ENCODE measurements around the gene GSTO2. TPM values are rescaled to one million over a fixed set of nuclear protein-coding genes. Genes with fewer than 3 reads are reported as not detected.

Gene GSTO2
- total RNA-seq, 6 experiments from 2014 or later = 2.5 to 15.0 (median 12.3) TPM

DNA sequence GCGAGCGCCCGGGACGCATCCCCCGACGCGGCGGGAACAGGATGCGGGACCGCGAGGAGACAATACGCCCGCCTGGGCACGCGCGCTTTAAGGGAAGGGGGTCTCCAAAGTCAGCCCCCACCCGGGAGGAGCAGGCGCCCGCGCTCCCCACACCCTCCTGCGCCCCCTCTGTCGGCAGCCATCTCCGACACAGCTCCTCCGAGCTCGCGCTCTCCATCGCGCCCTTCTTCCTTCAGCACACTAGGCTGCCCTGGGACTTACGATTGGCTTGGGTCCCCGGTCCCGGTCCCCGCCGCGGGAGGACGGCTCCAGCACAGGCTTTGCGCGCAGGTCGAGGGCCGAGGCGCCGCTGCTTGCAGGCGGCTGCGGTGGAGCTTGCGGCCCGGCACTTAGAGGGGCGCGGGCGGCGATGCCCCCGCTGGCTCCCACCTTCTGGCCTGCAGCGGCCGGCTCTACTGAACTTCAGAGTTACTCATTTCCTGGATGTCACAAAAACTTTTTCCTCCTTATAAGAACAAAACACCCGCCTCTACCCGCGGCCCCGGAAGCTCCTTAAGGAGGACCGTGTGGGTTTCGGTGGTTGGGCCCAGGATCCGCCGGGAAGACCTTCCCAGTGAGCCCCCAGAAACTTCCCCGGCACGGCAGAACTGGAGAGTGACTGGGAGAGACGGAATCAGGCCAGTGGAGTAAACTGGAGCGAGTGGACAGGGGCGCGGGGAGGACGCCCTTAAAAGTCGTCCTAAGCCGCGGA lies 69.2 kb downstream of the GSTO2 start, which contains the start of gene ITPRIP:
Gene ITPRIP (minus strand): TSS at position 481 of the 751 bp plus-strand sequence. CDS start 22,414 bp downstream, outside the sequence.
- peaks cover 26% of the 10 kb centered on the region for H3K36me3 Mint-ChIP-seq (ENCODE audit: low read depth)
- H3K9me3 Mint-ChIP-seq = no peaks in the 10 kb centered on the region
- H3K27ac Mint-ChIP-seq = peak within 1 kb of the TSS; percentile 98
- H3K4me3 Mint-ChIP-seq = peak within 1 kb of the TSS; percentile 91
- peaks cover 63% of the 10 kb centered on the region for H3K4me1 Mint-ChIP-seq (ENCODE audit: low read depth)
- TF ChIP-seq, protein P1, sequence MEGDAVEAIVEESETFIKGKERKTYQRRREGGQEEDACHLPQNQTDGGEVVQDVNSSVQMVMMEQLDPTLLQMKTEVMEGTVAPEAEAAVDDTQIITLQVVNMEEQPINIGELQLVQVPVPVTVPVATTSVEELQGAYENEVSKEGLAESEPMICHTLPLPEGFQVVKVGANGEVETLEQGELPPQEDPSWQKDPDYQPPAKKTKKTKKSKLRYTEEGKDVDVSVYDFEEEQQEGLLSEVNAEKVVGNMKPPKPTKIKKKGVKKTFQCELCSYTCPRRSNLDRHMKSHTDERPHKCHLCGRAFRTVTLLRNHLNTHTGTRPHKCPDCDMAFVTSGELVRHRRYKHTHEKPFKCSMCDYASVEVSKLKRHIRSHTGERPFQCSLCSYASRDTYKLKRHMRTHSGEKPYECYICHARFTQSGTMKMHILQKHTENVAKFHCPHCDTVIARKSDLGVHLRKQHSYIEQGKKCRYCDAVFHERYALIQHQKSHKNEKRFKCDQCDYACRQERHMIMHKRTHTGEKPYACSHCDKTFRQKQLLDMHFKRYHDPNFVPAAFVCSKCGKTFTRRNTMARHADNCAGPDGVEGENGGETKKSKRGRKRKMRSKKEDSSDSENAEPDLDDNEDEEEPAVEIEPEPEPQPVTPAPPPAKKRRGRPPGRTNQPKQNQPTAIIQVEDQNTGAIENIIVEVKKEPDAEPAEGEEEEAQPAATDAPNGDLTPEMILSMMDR (IDR thresholded peaks at IDR 0.05) = peak; percentile 49; the same call in 1 of the 2 replicates
- peaks cover 3% of the 10 kb centered on the region; the same call in 1 of the 2 replicates for H3K27me3 Mint-ChIP-seq (ENCODE audit: insufficient read depth)
- peak; percentile 70 for DNase-seq

DNA sequence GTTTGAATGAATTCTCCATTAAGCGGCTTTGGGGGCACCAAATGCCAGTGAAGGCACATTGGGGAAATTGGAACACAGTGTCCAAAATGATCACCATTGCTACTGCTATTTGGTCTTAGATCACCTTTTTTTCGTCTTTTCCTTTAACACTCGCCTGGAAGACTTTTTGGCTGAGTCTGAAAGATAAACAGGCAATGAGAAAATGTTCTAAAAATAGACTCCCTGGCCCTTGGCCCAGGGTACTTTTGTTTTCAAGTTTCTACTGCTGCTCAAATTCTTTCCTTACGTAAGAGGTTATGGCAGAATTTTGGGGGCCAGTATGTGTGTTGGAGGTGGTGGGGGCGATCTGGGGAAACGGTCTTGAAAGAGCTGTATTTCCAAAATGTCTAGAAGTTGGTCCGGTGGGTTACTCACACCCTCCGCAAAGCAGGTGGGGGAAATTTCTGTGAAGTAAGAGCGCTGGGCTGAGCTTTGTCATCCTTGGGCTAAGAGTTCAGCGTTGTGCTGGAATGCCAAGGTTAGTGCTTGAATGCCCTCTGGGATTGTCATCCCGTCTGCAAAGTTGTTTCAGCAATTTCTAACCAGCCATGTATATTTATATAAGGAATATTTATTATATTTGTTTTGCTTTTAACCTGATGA lies 70.6 kb downstream of the GSTO2 start:
- peaks cover 3% of the 10 kb centered on the region; the same call in 1 of the 2 replicates for H3K27me3 Mint-ChIP-seq (ENCODE audit: insufficient read depth)
- peak overlapping the region; percentile 98 for H3K27ac Mint-ChIP-seq
- TF ChIP-seq, protein P1 (IDR thresholded peaks at IDR 0.05) = no peak
- peaks cover 20% of the 10 kb centered on the region; the same call in 1 of the 2 replicates for H3K36me3 Mint-ChIP-seq (ENCODE audit: low read depth)
- no peaks in the 10 kb centered on the region for H3K9me3 Mint-ChIP-seq
- H3K4me1 Mint-ChIP-seq (ENCODE audit: low read depth) = peaks cover 54% of the 10 kb centered on the region
- H3K4me3 Mint-ChIP-seq = peak overlapping the region; percentile 91
- peak; percentile 59 for DNase-seq

DNA sequence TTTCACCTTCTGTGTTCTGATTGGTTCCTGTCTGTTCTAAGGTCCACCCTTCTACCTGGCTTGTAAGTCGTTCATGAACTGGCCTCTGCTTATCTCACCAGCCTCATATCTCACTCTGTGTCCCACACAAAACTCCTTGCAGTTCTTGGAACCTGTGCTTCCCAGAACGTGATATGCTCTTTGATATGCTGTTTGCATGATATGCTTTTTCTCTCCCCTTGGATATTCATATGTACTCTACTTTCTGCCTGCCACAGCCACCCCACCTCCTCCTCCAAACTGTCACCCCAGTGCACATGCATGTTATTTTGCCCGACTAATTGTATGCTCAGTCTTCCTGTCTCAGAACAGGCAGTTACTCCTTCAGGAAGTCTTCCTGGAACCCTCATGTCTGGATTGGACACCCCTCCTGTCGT lies 71.1 kb downstream of the GSTO2 start:
- TF ChIP-seq, protein P1 (IDR thresholded peaks at IDR 0.05) = no peak
- peak overlapping the region; percentile 98 for H3K27ac Mint-ChIP-seq
- H3K36me3 Mint-ChIP-seq (ENCODE audit: low read depth) = peaks cover 14% of the 10 kb centered on the region; the same call in 1 of the 2 replicates
- DNase-seq = no peak
- H3K27me3 Mint-ChIP-seq (ENCODE audit: insufficient read depth) = peaks cover 3% of the 10 kb centered on the region; the same call in 1 of the 2 replicates
- H3K9me3 Mint-ChIP-seq = no peaks in the 10 kb centered on the region
- H3K4me1 Mint-ChIP-seq (ENCODE audit: low read depth) = peaks cover 49% of the 10 kb centered on the region
- peak overlapping the region; percentile 91 for H3K4me3 Mint-ChIP-seq

DNA sequence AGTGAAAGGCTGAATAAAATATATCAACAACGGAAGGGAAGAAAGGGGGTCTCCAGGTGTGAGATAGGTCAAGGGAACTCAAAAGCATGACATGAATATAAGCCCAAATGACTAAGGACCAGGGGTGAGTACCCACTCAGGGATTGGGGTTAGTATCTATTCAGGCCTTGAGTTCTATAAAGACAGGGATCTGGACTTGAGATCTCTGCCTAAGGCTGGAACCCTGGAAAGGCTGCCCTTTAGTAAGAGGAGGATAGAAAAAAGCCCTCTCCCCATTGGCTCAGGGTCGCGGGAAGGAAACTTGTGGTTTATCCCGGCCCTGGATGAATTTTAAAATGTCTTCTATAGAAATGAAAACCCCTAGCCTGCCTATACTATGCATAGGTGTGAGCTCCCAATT lies 71.7 kb downstream of the GSTO2 start:
- TF ChIP-seq, protein P1 (IDR thresholded peaks at IDR 0.05) = no peak
- Mint-ChIP-seq H3K36me3 (ENCODE audit: low read depth) (peaks cover 9% of the 10 kb centered on the region; the same call in 1 of the 2 replicates), H3K4me3 (no peak overlapping the region)

DNA sequence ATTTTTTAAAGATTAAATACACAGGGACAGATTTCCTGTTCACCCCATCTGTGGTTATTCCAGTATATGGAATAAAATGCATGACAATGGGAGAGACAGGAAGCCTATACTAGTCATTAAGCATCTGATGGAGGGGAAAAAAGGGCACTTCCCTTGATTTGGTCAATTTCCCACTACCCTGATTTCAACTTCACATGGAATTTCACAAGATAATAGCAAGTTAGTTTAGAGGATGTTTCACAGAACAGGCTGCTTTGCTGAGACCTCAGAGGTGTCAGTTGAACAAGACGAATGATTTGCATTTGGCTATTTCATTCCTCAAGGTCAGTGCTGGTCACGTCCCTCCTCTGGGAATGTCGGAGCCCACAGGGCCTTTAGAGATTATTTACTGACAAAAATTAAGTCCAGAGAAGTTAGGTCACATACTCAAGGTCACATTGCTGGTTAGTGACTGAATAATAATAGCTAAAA lies 74.0 kb downstream of the GSTO2 start:
- Mint-ChIP-seq H3K27ac (peak overlapping the region; percentile 12; the same call in 1 of the 2 replicates), H3K4me1 (ENCODE audit: low read depth) (peaks cover 40% of the 10 kb centered on the region), H3K9me3 (no peaks in the 10 kb centered on the region), H3K36me3 (ENCODE audit: low read depth) (no peaks in the 10 kb centered on the region), H3K4me3 (no peak overlapping the region), H3K27me3 (ENCODE audit: insufficient read depth) (peaks cover 3% of the 10 kb centered on the region; the same call in 1 of the 2 replicates)
- no peak for DNase-seq
- TF ChIP-seq, protein P1 (IDR thresholded peaks at IDR 0.05) = no peak

More for the DNA sequence above, 71.7 kb downstream of the GSTO2 start:
- peaks cover 44% of the 10 kb centered on the region for H3K4me1 Mint-ChIP-seq (ENCODE audit: low read depth)
- peaks cover 3% of the 10 kb centered on the region; the same call in 1 of the 2 replicates for H3K27me3 Mint-ChIP-seq (ENCODE audit: insufficient read depth)
- DNase-seq = no peak
- H3K27ac Mint-ChIP-seq = peak overlapping the region; percentile 98; the same call in 1 of the 2 replicates
- H3K9me3 Mint-ChIP-seq = no peaks in the 10 kb centered on the region
